Colonic mucosa (tissue), 4 donors: Measurements from ENCODE around the gene ZNF689. TPM values are rescaled to one million over a fixed set of nuclear protein-coding genes. Genes with fewer than 3 reads are reported as not detected.

Experiments
- DNase-seq: peaks from one replicate; pipeline ENCODE4 v3.0.0-alpha.2; 2020
- H3K27ac ChIP-seq: fragments of 200-600 bp; one replicate; pipeline ENCODE4 v1.8.0; 2021
- H3K27me3 ChIP-seq: fragments of 200-600 bp; one replicate; pipeline ENCODE4 v1.8.0; 2021
- H3K36me3 ChIP-seq: fragments of 200-600 bp; one replicate; pipeline ENCODE4 v1.8.0; 2021
- H3K4me1 ChIP-seq: fragments of 200-600 bp; one replicate; pipeline ENCODE4 v1.8.0; 2021; ENCODE audit warnings: mild to moderate bottlenecking
- H3K4me3 ChIP-seq: fragments of 200-600 bp; one replicate; pipeline ENCODE4 v1.8.0; 2021
- H3K9ac ChIP-seq, 2 donors: one replicate each; pipeline ENCODE4 v1.7.0; 2013; ENCODE audit warnings: control low read depth in 2 of 2, low read depth in 2 of 2, low read length in 2 of 2
- H3K9me3 ChIP-seq: fragments of 200-600 bp; one replicate; pipeline ENCODE4 v1.8.0; 2021
- CTCF ChIP-seq: fragments of 200-600 bp; IDR thresholded peaks from one replicate; pipeline ENCODE4 v1.8.0; 2022; ENCODE audit warnings: antibody characterized with exemption, mild to moderate bottlenecking
- intact Hi-C: fragments of 100-400 bp; cut with DNase I; formaldehyde crosslinking; loops from one replicate; pipeline ENCODE4 v1.14.1; 2022
- total RNA-seq, 2 donors: library from RNA; stranded (reverse); fragmentation: NEBNext Ultra II Directional in 1 of 2; extraction: Animal tissue kit (Norgen Biotek cat#: 25700) in 1 of 2; gene quantifications; one replicate each; pipeline ENCODE4 v1.2.1, GENCODE V29; 2021
- donor health status: healthy.
- donor health status: DM: no; HTN: no; CAD: no.
- donor health status: DM: no; HTN: no; CAD: no.

The ZNF689 gene
- total RNA-seq, 2 donors from 2014 or later: 6.8 to 7.0 TPM

- Histone ChIP-seq H3K27ac (no peak overlapping the region), H3K27me3 (no peaks in the 10 kb centered on the region), H3K9me3 (no peaks in the 10 kb centered on the region), H3K4me1 (peaks cover 7% of the 10 kb centered on the region), H3K36me3 (no peaks in the 10 kb centered on the region), H3K9ac (no peak overlapping the region), H3K4me3 (no peak overlapping the region)
- intact Hi-C loops: no loop called here
- TF ChIP-seq CTCF: no peak
- DNase-seq: no peak
Observed at GRCh38 chr16:30552956-30553355, 57.2 kb downstream of the ZNF689 start.

Other genes starting within 250 kb of the ZNF689 start
- 10 to 100 TPM; 45.0 to 62.3 TPM for gene TBC1D10B, start 239.9 kb downstream of the ZNF689 start, total RNA-seq
- 1 to 10 TPM; 1.1 to 2.2 TPM for gene MYL11, start 235.6 kb downstream of the ZNF689 start, total RNA-seq
- gene SEPTIN1, start 227.8 kb downstream of the ZNF689 start, total RNA-seq: 1 to 10 TPM; 4.3 to 4.5 TPM
- 1 to 10 TPM; 6.5 to 6.8 TPM for gene ZNF48, start 215.0 kb downstream of the ZNF689 start, total RNA-seq
- 1 to 10 TPM; 3.5 to 6.5 TPM for gene ZNF771, start 202.8 kb downstream of the ZNF689 start, total RNA-seq
- gene DCTPP1, start 180.4 kb downstream of the ZNF689 start, total RNA-seq: 100 to 1,000 TPM in 1 of 2 donors, 10 to 100 TPM in 1; 80.9 to 153 TPM
- gene SEPHS2, start 164.5 kb downstream of the ZNF689 start, total RNA-seq: 100 to 1,000 TPM in 1 of 2 donors, 10 to 100 TPM in 1; 93.3 to 156 TPM
- 1 to 10 TPM; 3.4 to 4.8 TPM for gene ITGAL, start 137.6 kb downstream of the ZNF689 start, total RNA-seq
- 10 to 100 TPM; 58.6 to 63.2 TPM for gene ZNF768, start 83.8 kb downstream of the ZNF689 start, total RNA-seq
- 10 to 100 TPM in 1 of 2 donors, 1 to 10 TPM in 1; 8.7 to 11.9 TPM for gene ZNF747, start 75.5 kb downstream of the ZNF689 start, total RNA-seq
- gene ZNF764, start 52.0 kb downstream of the ZNF689 start, total RNA-seq: 10 to 100 TPM in 1 of 2 donors, 1 to 10 TPM in 1; 9.0 to 11.1 TPM
- 10 to 100 TPM; 13.1 to 14.3 TPM for gene ZNF688, start 38.7 kb downstream of the ZNF689 start, total RNA-seq
- 10 to 100 TPM; 12.7 to 13.3 TPM for gene ZNF785, start 24.7 kb downstream of the ZNF689 start, total RNA-seq
- gene PRR14, start 40.6 kb upstream of the ZNF689 start, total RNA-seq: 10 to 100 TPM; 37.0 to 70.3 TPM
- 10 to 100 TPM; 65.1 to 74.2 TPM for gene FBRS, start 48.0 kb upstream of the ZNF689 start, total RNA-seq
- gene SRCAP, start 88.8 kb upstream of the ZNF689 start, total RNA-seq: 10 to 100 TPM; 44.0 to 79.3 TPM
- gene PHKG2, start 138.0 kb upstream of the ZNF689 start, total RNA-seq: 10 to 100 TPM; 33.6 to 47.8 TPM
- 10 to 100 TPM in 1 of 2 donors, 1 to 10 TPM in 1; 8.6 to 12.7 TPM for gene CFAP119, start 151.7 kb upstream of the ZNF689 start, total RNA-seq
- gene RNF40, start 151.9 kb upstream of the ZNF689 start, total RNA-seq: 100 to 1,000 TPM in 1 of 2 donors, 10 to 100 TPM in 1; 94.6 to 117 TPM
- gene ZNF629, start 176.8 kb upstream of the ZNF689 start, total RNA-seq: 10 to 100 TPM; 11.8 to 15.2 TPM